K562 (cell line): ENCODE measurements around the gene DST. TPM values are rescaled to one million over a fixed set of nuclear protein-coding genes. Genes with fewer than 3 reads are reported as not detected.
A peak's percentile ranks its signal among the peaks of the same experiment; 100 is the strongest.

ENCODE experiments used
- ATAC-seq: fragments of 200-7000 bp; cut with Tn5 transposase; 3 replicates; pipeline ENCODE4 v1.9.1; 2020; ENCODE audit warnings: moderate library complexity
- BruUV-seq: library from RNA; stranded (reverse); fragments of 400-500 nt; replicated peaks from 2 replicates; lab custom pipeline; 2021; lab: Mats Ljungman, UMichigan
- CTCF ChIA-PET: fragments of 300-600 bp; formaldehyde crosslinking; extraction: SDS; loops from one replicate; lab custom pipeline; 2021; ENCODE audit warnings: low intra/inter-chr PET ratio; lab: Yijun Ruan, JAX
- POLR2A ChIA-PET: fragments of 300-600, 350-650 bp; sonication (Branson Sonifier 250); formaldehyde crosslinking; extraction: SDS; loops from one replicate; lab custom pipeline; 2021; ENCODE audit warnings: antibody characterized with exemption, inconsistent platforms; lab: Yijun Ruan, JAX
- DNase-seq, 4 experiments: peaks; one replicate each; pipeline versions ENCODE4 v3.0.0 to v3.0.0-alpha.2; 2011 to 2018; ENCODE audit warnings: low spot score in 3 of 4, mixed read lengths in 3 of 4; ENCODE audit errors: extremely low read depth in 1 of 4
- FAIRE-seq: peaks from 2 replicates; lab custom pipeline; 2011; peaks lifted over from hg19 to GRCh38; lab: Jason Lieb, UNC
- H2AFZ ChIP-seq: 2 replicates; pipeline ENCODE4 v1.6.0; 2011; ENCODE audit warnings: low read depth, low read length, control low read depth, inconsistent platforms
- H3K27ac ChIP-seq: fragments of 200-600 bp; 3 replicates; pipeline ENCODE4 v1.8.0; 2011; ENCODE audit warnings: low read depth, mild to moderate bottlenecking, control low read depth, inconsistent platforms, low read length, moderate library complexity, mixed read lengths; ENCODE audit errors: extremely low read depth
- H3K27me3 ChIP-seq, 2 experiments: fragments of 300-600 bp in 1 of 2; 2 replicates in 1 of 2; 3 replicates in 1 of 2; pipeline versions ENCODE4 v1.6.0 to v1.8.0; 2011; ENCODE audit warnings: inconsistent platforms in 2 of 2, low read length in 2 of 2, mild to moderate bottlenecking in 1 of 2, mixed read lengths in 1 of 2, moderate library complexity in 1 of 2; ENCODE audit not compliant: control insufficient read depth in 2 of 2, insufficient read depth in 2 of 2
- H3K36me3 ChIP-seq: fragments of 300-600 bp; 3 replicates; pipeline ENCODE4 v1.8.0; 2011; ENCODE audit warnings: mild to moderate bottlenecking, low read length, inconsistent platforms; ENCODE audit not compliant: control insufficient read depth, insufficient read depth
- H3K4me1 ChIP-seq, 2 experiments: fragments of 200-600 bp in 1 of 2; replicated peaks in 1 of 2; 2 replicates in 1 of 2; 3 replicates in 1 of 2; pipeline versions ENCODE4 v1.5.1 to v1.8.0; 2011; ENCODE audit warnings: inconsistent platforms in 2 of 2, low read length in 2 of 2, mild to moderate bottlenecking in 1 of 2, mixed read lengths in 1 of 2, moderate library complexity in 1 of 2; ENCODE audit not compliant: control insufficient read depth in 2 of 2, insufficient read depth in 2 of 2
- H3K4me2 ChIP-seq: 2 replicates; pipeline ENCODE4 v1.6.1; 2011; ENCODE audit warnings: low read length, control low read depth, inconsistent platforms, mixed read lengths; ENCODE audit not compliant: insufficient read depth
- H3K4me3 ChIP-seq: fragments of 200-600 bp; sonication (generic), shearing (Covaris generic); 2 replicates; pipeline ENCODE4 v1.5.1; 2016; ENCODE audit warnings: control low read depth, inconsistent platforms
- H3K79me2 ChIP-seq: fragments of 200-600 bp; 3 replicates; pipeline ENCODE4 v1.8.0; 2011; ENCODE audit warnings: low read length, inconsistent platforms; ENCODE audit not compliant: control insufficient read depth, insufficient read depth
- H3K9ac ChIP-seq, 2 experiments: 2 replicates each; pipeline versions ENCODE4 v1.6.0 to v1.6.1; 2011; ENCODE audit warnings: low read depth in 2 of 2, low read length in 2 of 2, control low read depth in 1 of 2, inconsistent platforms in 1 of 2, mild to moderate bottlenecking in 1 of 2, mixed read lengths in 1 of 2; ENCODE audit not compliant: insufficient read depth in 1 of 2
- H3K9me1 ChIP-seq: one replicate; pipeline ENCODE4 v1.6.0; 2011; ENCODE audit warnings: inconsistent platforms, mild to moderate bottlenecking, low read length, moderate library complexity; ENCODE audit not compliant: control insufficient read depth, insufficient read depth
- H3K9me3 ChIP-seq: replicated peaks from 2 replicates; pipeline ENCODE4 v1.5.1; 2011; ENCODE audit warnings: low read depth, low read length, inconsistent platforms; ENCODE audit not compliant: control insufficient read depth, insufficient read depth
- H4K20me1 ChIP-seq: replicated peaks from 2 replicates; pipeline ENCODE4 v1.6.1; 2011; ENCODE audit warnings: low read length, inconsistent platforms, mixed read lengths; ENCODE audit not compliant: control insufficient read depth, insufficient read depth
- AFF1 ChIP-seq, 2 experiments: fragments of 450-650 bp; IDR thresholded peaks; 2 replicates each; pipeline ENCODE4 v1.6.1; 2018; ENCODE audit warnings: mild to moderate bottlenecking in 2 of 2, low read depth in 1 of 2; ENCODE audit not compliant: partially characterized antibody in 2 of 2
- ASH1L ChIP-seq: fragments of 450-650 bp; IDR thresholded peaks from 2 replicates; pipeline ENCODE4 v1.6.1; 2018; ENCODE audit warnings: borderline replicate concordance, mild to moderate bottlenecking, low read depth; ENCODE audit not compliant: partially characterized antibody
- C11orf30 ChIP-seq: fragments of 450-650 bp; IDR thresholded peaks from 2 replicates; pipeline ENCODE4 v1.6.1; 2016; ENCODE audit warnings: low read depth, mild to moderate bottlenecking
- EWSR1 ChIP-seq: fragments of 450-650 bp; IDR thresholded peaks from 2 replicates; pipeline ENCODE4 v1.6.1; 2018; ENCODE audit warnings: borderline replicate concordance, mild to moderate bottlenecking, low read depth, moderate library complexity; ENCODE audit not compliant: partially characterized antibody
- MAFG ChIP-seq: fragments of 450-650 bp; conservative IDR thresholded peaks from 2 replicates; pipeline ENCODE4 v1.6.1; 2016; ENCODE audit warnings: missing genetic modification characterization, missing compliant biosample characterization
- MEF2A ChIP-seq: IDR thresholded peaks from 2 replicates; pipeline ENCODE4 v1.6.1; 2011; ENCODE audit warnings: low read depth, mild to moderate bottlenecking, low read length, moderate library complexity; ENCODE audit not compliant: control insufficient read depth
- PKNOX1 ChIP-seq: fragments of 450-650 bp; IDR thresholded peaks from 2 replicates; pipeline ENCODE4 v1.6.1; 2016
- SMAD4 ChIP-seq: fragments of 250-450 bp; sonication (Bioruptor Pico); conservative IDR thresholded peaks from 2 replicates; pipeline ENCODE4 v1.8.0; 2021; ENCODE audit warnings: inconsistent platforms, mild to moderate bottlenecking, moderate library complexity
- TCF3 ChIP-seq: sonication (generic); formaldehyde crosslinking; IDR thresholded peaks from 2 replicates; pipeline ENCODE4 v1.4.0; 2020; ENCODE audit warnings: mild to moderate bottlenecking, missing genetic modification reagents
- ZNF395 ChIP-seq: fragments of 200-800 bp; sonication (Bioruptor generic); IDR thresholded peaks from 2 replicates; pipeline ENCODE4 v1.6.1; 2017; ENCODE audit warnings: missing genetic modification characterization, missing compliant biosample characterization
- ZNF639 ChIP-seq, 2 experiments: fragments of 200-800 bp in 1 of 2; sonication (Bioruptor generic) in 1 of 2; sonication (generic) in 1 of 2; formaldehyde crosslinking in 1 of 2; IDR thresholded peaks in 1 of 2; conservative IDR thresholded peaks in 1 of 2; 2 replicates each; pipeline versions ENCODE4 v1.5.0 to v1.6.1; 2016 to 2020; ENCODE audit warnings: missing compliant biosample characterization in 1 of 2, missing genetic modification characterization in 1 of 2, missing genetic modification reagents in 1 of 2
- WGBS: fragments of 100-300 bp; shearing (Covaris generic); methylation state at CpG from one replicate; pipeline ENCODE4 v1.1.6; 2016; ENCODE audit warnings: low coverage, mixed read lengths; ENCODE audit not compliant: insufficient coverage; ENCODE audit errors: missing lambda C conversion rate; 5-methylcytosine and 5-hydroxymethylcytosine counted together
- in situ Hi-C: fragments of 300-500 bp; cut with MboI; formaldehyde crosslinking; loops from 4 replicates; pipeline ENCODE4 v1.15.0; 2018; ENCODE audit warnings: inconsistent platforms, mixed read lengths
- intact Hi-C: fragments of 100-400 bp; cut with micrococcal nuclease; formaldehyde crosslinking; loops from 2 replicates; pipeline ENCODE4 v1.14.2; 2022
- polyA plus RNA-seq, 8 experiments: library from polyadenylated mRNA; depleted of rRNA in 4 of 8; stranded (reverse) in 5 of 8; unstranded in 3 of 8; fragments of >200 nt; fragmentation: Nextera tagmentation in 2 of 8; fragmentation: Illumina TruSeq in 1 of 8; extraction: Ambion mirVana in 2 of 8; extraction: Trizol in 1 of 8; gene quantifications; 2 replicates each; pipeline versions ENCODE4 v1.2.1 to v1.2.3, GENCODE V29; 2011 to 2014; ENCODE audit warnings: inconsistent platforms in 1 of 8, missing spikeins in 1 of 8
- total RNA-seq, 7 experiments: library from RNA; depleted of rRNA in 6 of 7; stranded (reverse); fragments of >200 nt in 6 of 7; fragmentation: Illumina TruSeq in 2 of 7; extraction: Trizol in 2 of 7; gene quantifications; 2 replicates each; pipeline versions ENCODE4 v1.2.1 to v1.2.3, GENCODE V29; 2011 to 2021; ENCODE audit warnings: low replicate concordance in 1 of 7

The DST gene
- total and polyA plus RNA-seq, 9 of the 15 experiments (the other 6 are each of a cell fraction or from before 2014, with no cell fraction given), result 5.2 to 21.9 (median 13.3) TPM

GRCh38 chr6:56511591-56511990, 131.1 kb downstream of the DST start:
- Histone ChIP-seq H3K4me3 (no peak overlapping the region), H3K4me1 (peaks cover 0 to 20% of the 10 kb centered on the region in 2 experiments; a peak in 3 of 5 replicates), H3K79me2 (no peaks in the 10 kb centered on the region), H3K9ac (no peak overlapping the region), H3K9me3 (no peaks in the 10 kb centered on the region), H2AFZ (no peak overlapping the region), H3K27me3 (no peaks in the 10 kb centered on the region), H3K9me1 (no peaks in the 10 kb centered on the region), H3K36me3 (peaks cover 3% of the 10 kb centered on the region; the same call in 1 of the 3 replicates), H4K20me1 (no peaks in the 10 kb centered on the region), H3K4me2 (peak overlapping the region; percentile 32; the same call in 1 of the 2 replicates), H3K27ac (no peak overlapping the region)
- intact Hi-C loops, result no loop called here
- CTCF ChIA-PET, result no interaction called here
- 0% methylated on average over 2 of the region's 2 CpGs for WGBS
- in situ Hi-C loops, result no loop called here
- FAIRE-seq (no peak), DNase-seq (no peak), ATAC-seq (peak; percentile 50)
- no TSS peak for BruUV-seq
- POLR2A ChIA-PET, result interaction anchor here (1.0 to 1.4 kb wide), 3 partner anchors 9 to 31 kb away, joined by 3 to 7 read pairs (median 5); no protein-coding TSS in a partner anchor
- TF ChIP-seq EWSR1 (no peak), ASH1L (no peak), C11orf30 (peak; percentile 74), AFF1 (IDR thresholded peaks at IDR 0.05; ENCODE audit: low read depth in 1 of 2, partially characterized antibody in 2 of 2) (peak in 1 of 2 experiments; percentile 42), SMAD4 (CRISPR knock-in tag) (0 out of 2 replicates have a peak, but pooled peaks have one; percentile 3), ZNF395 (CRISPR knock-in tag) (0 out of 2 replicates have a peak, but pooled peaks have one; percentile 2), ZNF639 (CRISPR knock-in tag; conservative IDR thresholded peaks at IDR 0.05 in 1 of 2, IDR thresholded peaks at IDR 0.05 in 1 of 2) (no peak), MAFG (tag) (peak; percentile 75), TCF3 (CRISPR knock-in tag) (no peak), PKNOX1 (no peak), MEF2A (peak; percentile 57; the same call in 1 of the 2 replicates)
